AG08396 (cell line): ENCODE measurements around the gene TAPBPL.
A peak's percentile ranks its signal among the peaks of the same experiment; 100 is the strongest.
"Not testable (repeated sequence)": the region's sequence is repeated elsewhere in the genome, so short reads cannot be mapped to it uniquely, and the experiment has no call there.

ENCODE experiments used
- DNase-seq: peaks from one replicate; pipeline ENCODE4 v3.0.0; 2012; ENCODE audit warnings: low spot score, mixed read lengths

The TAPBPL gene

DNA sequence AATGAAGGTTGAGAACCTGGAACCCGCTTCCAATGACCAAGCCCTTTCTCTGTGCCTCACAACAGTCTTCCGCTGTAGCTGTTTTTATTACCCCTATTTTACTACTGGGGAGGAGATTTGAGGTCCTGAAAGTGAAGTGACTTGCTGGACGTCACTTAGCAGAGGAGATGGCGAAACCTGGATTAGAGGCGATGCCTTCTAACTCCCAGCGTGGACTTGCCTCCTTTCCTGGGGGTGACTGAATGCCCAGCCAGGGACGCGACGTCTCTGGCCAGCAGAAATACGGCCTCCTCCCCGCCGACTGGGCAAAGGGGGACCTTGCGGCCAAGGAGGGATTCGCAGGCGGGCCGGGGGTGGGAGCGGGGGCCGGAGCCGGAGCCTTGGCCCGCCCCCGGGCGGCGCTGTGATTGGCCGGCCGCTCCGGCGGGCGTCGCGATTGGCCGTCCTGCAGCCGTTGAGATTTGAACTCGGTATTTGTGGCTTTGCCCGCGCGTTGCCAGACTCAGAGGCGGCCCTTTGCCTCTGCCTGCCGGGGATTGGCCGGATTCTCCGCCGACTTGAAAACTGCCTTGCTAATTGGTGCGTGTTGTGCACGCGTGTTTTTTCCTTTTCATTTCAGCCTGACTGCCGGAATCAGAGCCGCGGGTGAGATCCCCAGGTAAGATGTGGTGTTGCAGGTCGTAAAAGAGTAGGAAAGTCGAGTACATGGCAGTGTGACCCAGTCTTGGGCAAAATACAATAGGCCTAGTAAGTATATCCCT, 41.8 kb downstream of the TAPBPL start, which contains the start of gene NCAPD2:
TSS of gene NCAPD2 (plus strand) at position 606 of the 761 bp plus-strand sequence. CDS start 997 bp downstream, outside the sequence.
- DNase-seq = peak; percentile 98

DNA sequence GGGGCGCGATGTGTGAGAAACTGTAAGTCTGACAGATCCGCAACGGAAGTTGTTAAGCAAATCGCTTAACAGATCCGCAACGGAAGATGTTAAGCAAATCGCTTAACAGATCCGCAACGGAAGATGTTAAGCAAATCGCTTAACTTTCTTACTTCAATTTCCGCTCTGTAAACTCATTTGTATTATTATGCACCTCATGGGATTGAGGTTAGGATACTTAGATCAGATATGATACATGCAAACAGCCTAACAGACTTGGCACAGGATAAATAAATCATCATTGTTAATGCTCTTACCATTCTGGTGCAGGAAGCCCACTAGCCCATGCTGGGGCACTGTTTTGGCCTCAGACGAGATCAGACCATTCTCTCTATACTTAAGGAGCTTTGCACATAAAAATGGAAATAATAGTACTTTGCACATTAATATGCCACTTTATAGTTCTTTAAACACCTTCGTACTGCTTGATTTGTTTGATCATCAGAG, 42.5 kb downstream of the TAPBPL start:
- peak; percentile 5 for DNase-seq

GRCh38 chr12:6494968-6495367, 43.1 kb downstream of the TAPBPL start:
- DNase-seq = no peak

GRCh38 chr12:6497291-6497690, 45.4 kb downstream of the TAPBPL start:
- not testable (repeated sequence) for DNase-seq

DNA sequence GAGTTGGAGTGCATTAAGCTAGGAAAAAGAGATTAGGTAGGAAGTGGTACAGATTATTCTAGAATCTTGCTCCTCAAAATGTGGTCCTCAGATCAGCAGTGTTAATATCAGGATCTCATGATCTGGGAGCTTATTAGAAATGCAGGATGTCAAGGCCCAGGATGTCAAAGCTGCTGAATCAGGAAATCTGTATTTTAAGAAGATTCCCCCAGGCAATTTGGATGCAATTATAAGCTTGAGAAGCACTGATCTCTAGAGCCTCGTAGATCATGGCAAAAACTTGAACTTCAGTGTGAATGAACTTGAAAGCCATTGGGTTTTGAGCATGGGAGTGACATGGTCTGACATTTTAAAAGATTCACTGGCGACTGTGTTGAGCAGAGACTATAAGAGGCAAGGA, 48.6 kb downstream of the TAPBPL start:
- DNase-seq = no peak

DNA sequence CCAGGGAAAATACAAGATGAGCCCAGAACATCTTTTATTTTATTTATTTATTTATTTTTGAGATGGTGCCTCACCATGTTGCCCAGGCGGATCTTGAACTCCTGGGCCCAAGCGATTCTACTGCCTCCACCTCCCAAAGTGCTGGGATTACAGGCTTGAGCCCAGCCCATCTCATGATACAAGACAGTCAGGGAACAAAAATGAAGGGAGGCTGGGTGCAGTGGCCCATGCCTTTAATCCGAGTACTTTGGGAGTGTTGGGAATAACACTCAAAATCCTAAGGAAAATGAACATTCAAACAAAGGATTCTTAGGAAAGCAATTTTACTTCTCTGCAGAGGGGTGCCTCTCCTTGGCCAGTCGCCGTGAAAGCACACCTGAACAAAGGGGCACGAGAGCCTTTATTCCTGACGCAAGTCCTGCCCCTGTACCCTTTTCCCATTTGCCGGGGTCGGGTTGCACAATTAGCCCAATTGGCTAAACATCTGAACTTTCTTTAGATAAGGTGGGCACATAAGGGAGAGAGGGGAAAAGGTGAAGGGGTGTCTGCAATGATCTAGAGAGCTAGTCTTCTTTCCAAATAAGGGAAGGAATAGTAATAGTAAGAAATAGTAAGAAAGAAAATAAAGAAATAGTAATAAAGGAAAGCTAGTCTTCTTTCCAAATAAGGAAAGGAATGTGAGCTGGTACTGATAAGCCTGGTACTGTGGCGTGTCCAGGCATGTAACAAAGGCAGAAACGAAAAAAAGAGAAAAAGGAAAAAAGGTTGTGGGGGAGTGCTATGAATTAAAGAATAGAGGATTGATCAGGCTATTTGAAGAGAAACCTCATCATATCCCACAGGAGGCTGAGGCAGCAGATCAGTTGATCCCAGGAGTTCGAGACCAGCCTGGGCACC, 55.5 kb downstream of the TAPBPL start:
- no peak for DNase-seq

DNA sequence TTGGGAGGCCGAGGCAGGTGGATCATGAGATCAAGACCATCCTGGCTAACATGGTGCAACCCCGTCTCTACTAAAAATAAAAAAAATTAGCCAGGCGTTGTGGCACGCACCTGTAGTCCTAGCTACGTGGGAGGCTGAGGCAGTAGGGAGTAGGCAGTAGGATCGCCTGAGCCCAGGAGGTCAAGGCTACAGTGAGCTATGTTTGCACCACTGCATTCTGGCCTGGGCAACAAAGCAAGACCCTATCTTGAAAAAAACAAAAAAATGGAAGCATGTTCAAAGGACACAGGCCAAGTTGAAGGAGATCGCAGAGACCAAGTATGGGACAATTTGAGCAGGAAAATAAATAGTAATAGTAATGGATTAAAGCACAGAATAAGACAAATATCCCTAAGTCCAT, 56.2 kb downstream of the TAPBPL start:
- DNase-seq = no peak
